Activated effector memory CD4-positive, alpha-beta T cell treated with Interleukin-2 at 50 U/mL for 16 hours (primary cell): ENCODE measurements around the gene ZNF586.
"Not testable (repeated sequence)": the region's sequence is repeated elsewhere in the genome, so short reads cannot be mapped to it uniquely, and the experiment has no call there.

ENCODE experiments used
- DNase-seq: peaks from one replicate; pipeline ENCODE4 v3.0.0-alpha.2; 2020

The ZNF586 gene

GRCh38 chr19:57769345-57770131, at the start of gene ZNF586:
TSS of gene ZNF586 (plus strand) at chr19:57769676. CDS start at chr19:57769843, 167 bp downstream.
- DNase-seq = peak; percentile 80

- no peak for DNase-seq
Measured at GRCh38 chr19:57719901-57720519, 49.5 kb upstream of the ZNF586 start.

GRCh38 chr19:57720878-57721277, 48.6 kb upstream of the ZNF586 start:
- no peak for DNase-seq

GRCh38 chr19:57738320-57738719, 31.2 kb upstream of the ZNF586 start:
- DNase-seq = peak; percentile 14

- not testable (repeated sequence) for DNase-seq
Measured at GRCh38 chr19:57738770-57739169, 30.7 kb upstream of the ZNF586 start.

- DNase-seq = peak; percentile 75
Measured at GRCh38 chr19:57746580-57747471, 22.6 kb upstream of the ZNF586 start, which contains the start of gene ZNF776. TSS of gene ZNF776 (plus strand) at chr19:57746815. CDS start at chr19:57747059, 244 bp downstream.

- DNase-seq = no peak
Measured at GRCh38 chr19:57747472-57747807, 22.0 kb upstream of the ZNF586 start.

DNA sequence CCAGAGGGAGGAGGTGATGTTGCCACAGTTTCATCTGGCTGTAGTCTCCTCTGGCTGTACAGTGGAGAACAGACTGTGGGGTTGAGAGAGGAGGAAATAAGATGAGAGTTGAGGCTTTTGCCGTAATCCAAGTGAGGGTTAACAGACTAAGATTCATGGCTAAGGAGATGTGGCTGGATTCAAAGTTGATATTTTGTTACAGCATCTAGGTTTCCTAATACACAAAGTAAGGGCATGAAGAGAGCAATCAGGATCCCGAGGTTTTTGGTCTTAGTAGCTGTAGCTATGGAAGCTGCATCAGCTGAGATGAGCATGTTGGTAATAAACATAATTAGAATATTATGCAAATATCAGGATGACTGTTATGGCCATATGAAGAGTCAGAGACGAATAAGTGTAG, 21.4 kb upstream of the ZNF586 start:
- DNase-seq = no peak

- no peak for DNase-seq
Measured at GRCh38 chr19:57754091-57754673, 15.3 kb upstream of the ZNF586 start.

GRCh38 chr19:57755031-57755430, 14.4 kb upstream of the ZNF586 start:
- DNase-seq = no peak

- DNase-seq = no peak
Measured at GRCh38 chr19:57757941-57758340, 11.5 kb upstream of the ZNF586 start.

GRCh38 chr19:57759096-57759495, 10.4 kb upstream of the ZNF586 start:
- no peak for DNase-seq

DNA sequence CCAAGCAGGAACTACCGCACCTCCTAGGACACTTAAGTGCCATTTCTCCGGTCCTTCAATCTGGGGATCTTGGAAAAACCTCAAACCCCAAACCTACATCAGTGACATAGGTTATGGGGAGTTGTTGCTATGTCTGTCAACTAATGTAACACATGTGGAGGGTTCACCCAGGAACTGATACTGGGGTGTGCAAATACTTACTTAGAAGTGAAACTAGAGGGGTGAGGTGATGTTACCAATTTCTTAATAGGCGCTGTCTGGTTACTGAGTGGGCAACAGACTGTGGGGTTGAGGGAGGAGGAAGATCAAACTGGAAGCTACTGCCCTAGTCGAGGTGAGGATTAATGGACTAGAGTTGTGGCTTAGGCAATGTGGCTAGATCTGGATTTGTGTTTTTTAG, 1.9 kb downstream of the ZNF586 start:
- no peak for DNase-seq

DNA sequence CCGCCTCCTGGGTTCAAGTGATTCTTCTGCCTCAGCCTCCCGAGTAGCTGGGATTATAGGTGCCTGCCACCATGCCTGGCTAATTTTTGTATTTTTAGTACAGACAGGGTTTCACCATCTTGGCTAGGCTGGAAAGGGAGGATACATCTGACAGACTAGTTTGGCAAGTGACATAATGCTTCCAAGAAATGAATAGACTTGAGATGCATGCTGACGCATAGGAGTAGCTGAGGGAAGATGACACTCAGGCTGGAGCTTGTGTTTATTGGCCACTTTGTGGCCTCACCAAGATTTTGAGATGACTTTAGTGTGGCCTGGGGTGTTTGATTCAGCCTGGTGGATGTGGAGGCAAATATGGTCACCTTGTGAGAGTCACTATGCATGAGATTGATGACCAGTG, 4.0 kb downstream of the ZNF586 start:
- no peak for DNase-seq

DNA sequence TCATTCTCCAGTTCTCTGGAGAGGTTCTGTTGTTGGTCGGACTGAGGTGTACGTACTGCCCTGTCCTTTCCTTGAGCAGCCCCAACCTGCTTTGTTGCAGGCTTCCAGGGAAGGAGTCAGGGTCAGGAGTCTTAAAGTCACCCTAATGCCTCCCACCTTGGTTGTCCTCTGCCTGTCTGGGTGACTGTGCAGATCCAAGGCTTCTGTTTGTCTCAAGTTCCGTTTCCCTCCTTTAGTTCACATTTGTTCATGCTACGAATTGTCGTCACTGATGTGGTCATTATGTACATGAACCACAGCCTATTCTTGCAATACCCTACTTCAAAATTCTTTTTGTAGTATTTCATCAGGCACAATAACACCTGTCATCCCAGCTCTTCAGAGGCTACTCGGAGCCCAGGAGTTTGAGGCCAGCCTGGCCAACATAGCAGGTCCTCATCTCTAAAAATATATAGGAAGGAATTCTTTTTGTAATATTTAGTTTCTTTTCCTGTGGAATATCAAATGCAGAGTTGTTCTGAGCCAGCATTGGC, 7.4 kb downstream of the ZNF586 start:
- no peak for DNase-seq

- no peak for DNase-seq
Measured at GRCh38 chr19:57778336-57778735, 8.9 kb downstream of the ZNF586 start.

DNA sequence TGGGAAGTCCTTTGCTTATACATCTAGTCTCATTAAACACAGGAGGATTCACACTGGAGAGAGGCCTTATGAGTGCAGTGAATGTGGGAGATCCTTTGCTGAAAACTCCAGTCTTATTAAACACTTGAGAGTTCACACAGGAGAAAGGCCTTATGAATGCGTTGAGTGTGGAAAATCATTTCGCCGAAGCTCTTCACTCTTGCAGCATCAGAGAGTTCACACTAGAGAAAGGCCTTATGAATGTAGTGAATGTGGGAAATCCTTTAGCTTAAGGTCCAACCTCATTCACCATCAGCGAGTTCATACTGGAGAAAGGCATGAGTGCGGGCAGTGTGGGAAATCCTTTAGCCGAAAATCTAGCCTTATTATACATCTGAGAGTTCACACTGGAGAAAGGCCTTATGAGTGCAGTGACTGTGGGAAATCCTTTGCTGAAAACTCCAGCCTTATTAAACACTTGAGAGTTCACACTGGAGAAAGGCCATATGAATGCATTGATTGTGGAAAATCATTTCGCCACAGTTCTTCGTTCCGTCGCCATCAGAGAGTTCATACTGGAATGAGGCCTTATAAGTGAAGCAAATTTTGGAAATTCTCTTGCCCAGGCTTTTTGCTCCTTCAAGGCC, 9.9 kb downstream of the ZNF586 start:
- DNase-seq = no peak

DNA sequence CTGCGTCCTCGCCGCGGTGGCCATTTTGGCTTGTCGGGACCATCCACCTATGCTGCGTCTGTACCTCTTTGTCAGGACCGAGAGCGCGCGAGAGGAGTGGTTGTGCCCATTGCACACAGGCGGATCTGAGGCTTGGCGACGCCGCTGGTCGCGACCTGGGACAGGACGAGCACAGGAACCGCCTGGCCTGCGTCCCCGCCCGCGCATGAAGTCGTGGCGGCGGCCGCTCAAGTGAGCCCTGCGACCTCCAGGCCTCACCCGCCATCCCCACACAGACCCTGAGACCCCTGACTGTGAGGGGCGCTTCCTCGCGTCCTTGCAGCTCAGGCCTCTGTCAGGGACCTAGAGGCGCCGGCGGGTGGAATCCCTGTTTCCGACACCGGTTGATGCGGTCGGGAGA, 16.8 kb downstream of the ZNF586 start:
- DNase-seq = no peak

DNA sequence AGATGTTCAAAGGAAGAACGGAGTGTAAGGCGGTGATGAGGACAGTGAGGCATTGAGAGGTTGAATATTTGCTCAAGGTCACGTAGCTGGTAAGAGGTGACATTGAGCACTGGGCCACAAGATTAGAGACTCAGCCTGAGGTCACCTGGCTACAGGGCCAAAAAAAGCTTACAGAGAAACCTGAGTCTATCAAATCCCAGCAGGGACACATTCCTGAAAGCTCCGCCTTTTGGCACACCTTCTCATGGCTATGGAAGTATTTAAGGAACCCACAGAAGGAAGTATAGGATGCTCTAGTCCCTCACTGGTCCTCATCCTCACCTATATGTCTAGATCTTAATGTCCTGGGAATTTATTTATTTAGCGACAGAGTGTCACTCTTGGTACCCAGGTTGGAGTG, 17.4 kb downstream of the ZNF586 start:
- no peak for DNase-seq

GRCh38 chr19:57788114-57788692, 18.7 kb downstream of the ZNF586 start:
- DNase-seq = no peak

GRCh38 chr19:57789288-57789687, 19.8 kb downstream of the ZNF586 start:
- no peak for DNase-seq

DNA sequence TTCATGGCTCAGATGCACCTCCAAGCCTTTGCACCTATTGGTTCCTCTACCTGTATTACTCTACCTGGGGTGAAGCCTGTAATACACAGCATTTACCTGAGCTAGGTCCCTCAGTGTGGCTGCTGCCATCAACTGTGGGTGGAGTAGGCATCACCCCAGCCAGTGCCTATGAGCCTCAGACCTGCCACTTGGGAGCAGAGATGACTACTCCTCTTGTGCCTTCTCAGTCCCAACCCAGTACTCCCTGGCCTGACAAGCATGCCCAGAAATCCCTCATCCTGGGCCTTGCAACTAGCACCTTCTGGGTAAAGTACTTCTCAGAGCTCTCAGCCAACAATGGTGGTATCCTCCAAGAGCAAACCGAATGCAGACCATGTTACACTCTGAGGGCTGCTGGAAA, 27.1 kb downstream of the ZNF586 start:
- DNase-seq = not testable (repeated sequence)
